Spleen (tissue), 11 donors: ENCODE results near the gene NBAS. TPM values are rescaled to one million over a fixed set of nuclear protein-coding genes. Genes with fewer than 3 reads are reported as not detected.

Experiments used
- DNase-seq: peaks from one replicate; pipeline ENCODE4 v3.0.0-alpha.2; 2020
- H3K27ac ChIP-seq, 8 donors: fragments of 200-600 bp; sonication (generic) in 7 of 8; 1 replicate in 4 of 8; 2 replicates in 4 of 8; pipeline versions ENCODE4 v1.5.0 to v1.8.0; 2016 to 2021; ENCODE audit warnings: inconsistent platforms in 4 of 8, mild to moderate bottlenecking in 4 of 8, moderate library complexity in 1 of 8
- H3K27me3 ChIP-seq, 7 donors: fragments of 200-600 bp; sonication (generic) in 6 of 7; replicated peaks in 1 of 7; 1 replicate in 4 of 7; 2 replicates in 3 of 7; pipeline versions ENCODE4 v1.5.0 to v1.8.0; 2016 to 2021; ENCODE audit warnings: inconsistent platforms in 3 of 7, mild to moderate bottlenecking in 1 of 7
- H3K36me3 ChIP-seq, 6 donors: fragments of 200-600 bp; sonication (generic) in 5 of 6; 1 replicate in 4 of 6; 2 replicates in 2 of 6; pipeline versions ENCODE4 v1.5.0 to v1.8.0; 2016 to 2021; ENCODE audit warnings: inconsistent platforms in 2 of 6
- H3K4me1 ChIP-seq, 6 donors: fragments of 200-600 bp; sonication (generic) in 5 of 6; 1 replicate in 3 of 6; 2 replicates in 3 of 6; pipeline versions ENCODE4 v1.5.0 to v1.8.0; 2016 to 2021; ENCODE audit warnings: inconsistent platforms in 3 of 6
- H3K4me3 ChIP-seq, 8 donors: fragments of 200-600 bp; sonication (generic) in 7 of 8; 1 replicate in 4 of 8; 2 replicates in 4 of 8; pipeline versions ENCODE4 v1.5.0 to v1.8.0; 2016 to 2021; ENCODE audit warnings: inconsistent platforms in 4 of 8, mild to moderate bottlenecking in 4 of 8, moderate library complexity in 2 of 8
- H3K9me3 ChIP-seq, 8 donors: fragments of 200-600 bp; sonication (generic) in 7 of 8; 1 replicate in 4 of 8; 2 replicates in 4 of 8; pipeline versions ENCODE4 v1.5.0 to v1.8.0; 2016 to 2021; ENCODE audit warnings: inconsistent platforms in 4 of 8
- POLR2A ChIP-seq, 3 donors: fragments of 450-650 bp; IDR thresholded peaks; one replicate each; pipeline ENCODE4 v1.5.1; 2017; ENCODE audit warnings: antibody characterized with exemption in 3 of 3, mild to moderate bottlenecking in 1 of 3
- POLR2AphosphoS5 ChIP-seq, 3 donors: sonication (generic); formaldehyde crosslinking; IDR thresholded peaks; one replicate each; pipeline ENCODE4 v1.5.1; 2017; ENCODE audit warnings: antibody characterized with exemption in 3 of 3
- WGBS, 5 donors: extraction: QIAGEN DNeasy Blood & Tissue Kit in 3 of 5; methylation state at CpG; one replicate each; pipeline versions ENCODE4 v1.1.5 to v1.1.7; 2013 to 2018; 5-methylcytosine and 5-hydroxymethylcytosine counted together
- intact Hi-C: fragments of 100-400 bp; cut with DNase I; formaldehyde crosslinking; loops from one replicate; pipeline ENCODE4 v1.15.0; 2023; ENCODE audit warnings: low total_unique reads
- polyA plus RNA-seq, 3 donors: library from polyadenylated mRNA; stranded (reverse); fragments of 200-250 nt; gene quantifications; one replicate each; pipeline ENCODE4 v1.2.1, GENCODE V29; 2013
- total RNA-seq, 7 donors: library from RNA; depleted of rRNA in 3 of 7; stranded (reverse); fragments of >200 nt in 3 of 7; fragmentation: NEBNext Ultra II Directional in 4 of 7; extraction: Animal tissue kit (Norgen Biotek cat#: 25700) in 4 of 7; gene quantifications; one replicate each; pipeline versions ENCODE4 v1.1.0 to v1.2.1, GENCODE V29; 2016 to 2021
- TF ChIP-seq, protein P1 (sequence below), 11 experiments: fragments of 200-600 bp in 7 of 11; fragments of 450-650 bp in 4 of 11; sonication (generic) in 4 of 11; IDR thresholded peaks in 8 of 11; conservative IDR thresholded peaks in 3 of 11; 1 replicate in 7 of 11; 2 replicates in 4 of 11; pipeline versions ENCODE4 v1.4.0 to v1.8.0; 2016 to 2021; ENCODE audit warnings: antibody characterized with exemption in 11 of 11, inconsistent platforms in 4 of 11, mild to moderate bottlenecking in 1 of 11
- donor health status: healthy with polysubstance abuse.
- donor health status: DM: no; HTN: no; CAD: no; lungs with moderate emphysema.
- donor health status: DM: no; HTN: no; CAD: no.
- donor health status: Bipolar disorder and iron deficiency.
- donor health status: healthy.
- donor health status: DM: no; HTN: no; CAD: no.
- donor health status: DM: yes; HTN: yes; CAD: no.

NBAS gene
- total and polyA plus RNA-seq, 10 donors, result 21.1 to 49.0 (median 40.9) TPM

DNA sequence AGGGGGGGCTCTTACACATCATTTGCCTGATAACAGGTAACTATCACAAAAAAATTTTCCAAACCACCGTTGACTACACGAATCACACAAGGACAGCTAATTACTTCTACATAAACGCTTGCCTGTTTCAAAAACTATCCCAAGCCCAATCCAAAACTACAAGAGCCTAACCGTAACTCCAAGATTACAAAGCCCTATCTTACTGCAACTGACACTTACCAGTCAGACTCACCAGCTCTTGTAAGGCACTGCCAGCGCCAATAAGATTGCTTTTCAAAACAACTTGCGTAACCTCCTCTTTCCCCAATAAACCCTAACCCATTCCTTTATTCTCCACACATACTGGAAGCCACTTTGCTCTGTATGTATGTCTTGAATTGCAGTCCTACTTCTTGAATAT lies 148.4 kb downstream of the NBAS start:
- no peak for DNase-seq
- Histone ChIP-seq H3K27ac (no peak overlapping the region), H3K36me3 (peaks cover 0 to 99% (median 34%) of the 10 kb centered on the region in 6 donors), H3K27me3 (no peaks in the 10 kb centered on the region), H3K4me3 (no peak overlapping the region), H3K4me1 (no peaks in the 10 kb centered on the region), H3K9me3 (no peaks in the 10 kb centered on the region)
- intact Hi-C loops, result no loop called here
- WGBS, 5 donors, result 92 to 98% (median 95%) methylated on average over 6 of the region's 6 CpGs
- TF ChIP-seq, protein P1, sequence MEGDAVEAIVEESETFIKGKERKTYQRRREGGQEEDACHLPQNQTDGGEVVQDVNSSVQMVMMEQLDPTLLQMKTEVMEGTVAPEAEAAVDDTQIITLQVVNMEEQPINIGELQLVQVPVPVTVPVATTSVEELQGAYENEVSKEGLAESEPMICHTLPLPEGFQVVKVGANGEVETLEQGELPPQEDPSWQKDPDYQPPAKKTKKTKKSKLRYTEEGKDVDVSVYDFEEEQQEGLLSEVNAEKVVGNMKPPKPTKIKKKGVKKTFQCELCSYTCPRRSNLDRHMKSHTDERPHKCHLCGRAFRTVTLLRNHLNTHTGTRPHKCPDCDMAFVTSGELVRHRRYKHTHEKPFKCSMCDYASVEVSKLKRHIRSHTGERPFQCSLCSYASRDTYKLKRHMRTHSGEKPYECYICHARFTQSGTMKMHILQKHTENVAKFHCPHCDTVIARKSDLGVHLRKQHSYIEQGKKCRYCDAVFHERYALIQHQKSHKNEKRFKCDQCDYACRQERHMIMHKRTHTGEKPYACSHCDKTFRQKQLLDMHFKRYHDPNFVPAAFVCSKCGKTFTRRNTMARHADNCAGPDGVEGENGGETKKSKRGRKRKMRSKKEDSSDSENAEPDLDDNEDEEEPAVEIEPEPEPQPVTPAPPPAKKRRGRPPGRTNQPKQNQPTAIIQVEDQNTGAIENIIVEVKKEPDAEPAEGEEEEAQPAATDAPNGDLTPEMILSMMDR (IDR thresholded peaks at IDR 0.05 in 8 of 11, conservative IDR thresholded peaks at IDR 0.05 in 3 of 11), result no peak
- TF ChIP-seq POLR2A (IDR thresholded peaks at IDR 0.05) (no peak), POLR2AphosphoS5 (IDR thresholded peaks at IDR 0.05) (no peak)

DNA sequence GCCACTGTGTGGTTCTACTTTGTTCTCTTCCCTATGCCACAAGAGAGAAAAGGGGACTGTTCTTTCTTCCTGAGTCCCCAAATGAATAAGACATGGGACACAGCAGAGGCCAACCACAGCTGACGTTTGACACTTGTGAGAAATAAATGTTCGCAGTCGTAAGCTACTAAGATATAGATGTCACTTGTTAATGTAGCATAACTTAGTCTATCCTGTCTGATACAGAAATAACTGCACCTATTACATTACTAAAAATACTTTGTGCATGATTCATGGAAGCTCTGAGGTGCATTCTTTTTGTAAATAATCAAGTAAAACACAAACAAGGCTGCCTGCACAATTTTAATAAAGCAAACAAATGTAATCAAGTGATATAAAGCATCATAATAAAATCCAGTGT lies 148.8 kb downstream of the NBAS start:
- no peaks in the 10 kb centered on the region for H3K9me3 ChIP-seq
- H3K4me1 ChIP-seq, result no peaks in the 10 kb centered on the region
- H3K4me3 ChIP-seq, result no peak overlapping the region
- peaks cover 0 to 96% (median 32%) of the 10 kb centered on the region in 6 donors for H3K36me3 ChIP-seq
- no peak overlapping the region for H3K27ac ChIP-seq
- intact Hi-C loops, result no loop called here
- DNase-seq, result no peak
- WGBS, 5 donors, result 96 to 100% (median 97%) methylated on average over 3 of the region's 3 CpGs
- no peaks in the 10 kb centered on the region for H3K27me3 ChIP-seq
- TF ChIP-seq POLR2AphosphoS5 (IDR thresholded peaks at IDR 0.05) (no peak), POLR2A (IDR thresholded peaks at IDR 0.05) (no peak)
- TF ChIP-seq, protein P1 (IDR thresholded peaks at IDR 0.05 in 8 of 11, conservative IDR thresholded peaks at IDR 0.05 in 3 of 11), result no peak

DNA sequence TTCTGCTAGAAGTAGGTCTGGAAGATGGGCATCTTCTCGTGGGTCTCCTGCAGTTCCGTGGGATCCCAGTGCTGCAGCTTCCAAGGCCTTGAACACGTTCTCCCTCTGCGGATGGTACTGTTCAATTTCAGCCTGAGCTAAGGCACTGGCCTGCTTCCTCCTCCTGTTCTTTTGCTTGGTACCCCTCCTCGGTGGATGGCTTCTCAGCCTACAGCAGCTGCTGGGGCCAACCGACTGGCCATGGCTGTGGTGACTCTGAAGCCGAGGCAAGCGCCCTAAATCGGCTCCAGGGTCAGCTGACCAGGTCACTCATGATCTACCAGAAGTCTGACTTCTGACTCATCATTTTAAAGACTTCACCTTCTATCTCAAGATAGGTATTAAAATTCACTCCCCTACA lies 150.2 kb downstream of the NBAS start:
- TF ChIP-seq POLR2A (IDR thresholded peaks at IDR 0.05), result no peak
- no peak for TF ChIP-seq POLR2AphosphoS5 (IDR thresholded peaks at IDR 0.05)
- TF ChIP-seq, protein P1 (IDR thresholded peaks at IDR 0.05 in 8 of 11, conservative IDR thresholded peaks at IDR 0.05 in 3 of 11), result no peak
- peaks cover 0 to 82% (median 29%) of the 10 kb centered on the region in 6 donors for H3K36me3 ChIP-seq
- no peak for DNase-seq
- H3K4me1 ChIP-seq, result no peaks in the 10 kb centered on the region
- intact Hi-C loops, result no loop called here
- no peaks in the 10 kb centered on the region for H3K9me3 ChIP-seq
- WGBS, 5 donors, result 93 to 99% (median 97%) methylated on average over 9 of the region's 9 CpGs
- H3K27me3 ChIP-seq, result no peaks in the 10 kb centered on the region
- H3K4me3 ChIP-seq, result no peak overlapping the region
- H3K27ac ChIP-seq, result no peak overlapping the region

DNA sequence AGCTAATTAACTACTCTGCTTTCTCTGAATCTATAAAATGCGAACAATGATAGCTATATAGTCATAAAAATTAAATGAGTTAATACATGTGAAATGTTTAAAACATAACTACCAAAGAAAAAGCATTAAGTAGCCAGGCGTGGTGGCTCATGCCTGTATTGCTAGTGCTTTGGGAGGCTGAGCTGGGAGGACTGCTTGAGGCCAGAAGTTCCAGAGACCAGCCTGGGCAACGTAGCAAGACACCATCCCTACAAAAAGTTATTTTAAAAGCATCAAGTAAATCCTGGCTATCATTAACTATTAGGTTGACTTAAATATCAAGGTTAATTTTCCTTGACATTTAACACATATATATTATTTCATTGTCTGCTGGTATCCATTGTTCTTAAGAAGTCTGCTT lies 152.4 kb downstream of the NBAS start:
- 92 to 98% (median 96%) methylated on average over 3 of the region's 3 CpGs for WGBS, 5 donors
- TF ChIP-seq POLR2A (IDR thresholded peaks at IDR 0.05) (no peak), POLR2AphosphoS5 (IDR thresholded peaks at IDR 0.05) (no peak)
- TF ChIP-seq, protein P1 (IDR thresholded peaks at IDR 0.05 in 8 of 11, conservative IDR thresholded peaks at IDR 0.05 in 3 of 11), result no peak

More for the DNA sequence above, 152.4 kb downstream of the NBAS start:
- Histone ChIP-seq H3K9me3 (no peaks in the 10 kb centered on the region), H3K27ac (no peak overlapping the region), H3K36me3 (peaks cover 0 to 60% (median 13%) of the 10 kb centered on the region in 6 donors), H3K27me3 (no peaks in the 10 kb centered on the region), H3K4me1 (no peaks in the 10 kb centered on the region), H3K4me3 (no peak overlapping the region)
- intact Hi-C loops, result no loop called here
- no peak for DNase-seq
